A673 (cell line): Measurements from ENCODE around the gene MPZL1. TPM values are rescaled to one million over a fixed set of nuclear protein-coding genes. Genes with fewer than 3 reads are reported as not detected.
"Not testable (repeated sequence)": the region's sequence is repeated elsewhere in the genome, so short reads cannot be mapped to it uniquely, and the experiment has no call there.

Source experiments
- BruUV-seq: library from RNA; stranded (reverse); fragments of 400-500 nt; replicated peaks from 2 replicates; lab custom pipeline; 2021; lab: Mats Ljungman, UMichigan
- CTCF ChIA-PET: fragments of 300-600 bp; sonication (Branson Sonifier 250); formaldehyde crosslinking; loops from one replicate; lab custom pipeline; 2022; ENCODE audit warnings: antibody characterized with exemption; lab: Charles Lee
- POLR2A ChIA-PET: fragments of 300-600 bp; sonication (Branson Sonifier 250); formaldehyde crosslinking; loops from one replicate; lab custom pipeline; 2022; ENCODE audit warnings: antibody characterized with exemption; ENCODE audit not compliant: low non-redundant PET; lab: Charles Lee
- DNase-seq: peaks from one replicate; pipeline ENCODE4 v3.0.0-alpha.2; 2015; ENCODE audit warnings: low spot score
- H3K27ac ChIP-seq: fragments of 200-600 bp; sonication (generic); 2 replicates; pipeline ENCODE4 v1.5.1; 2016; ENCODE audit warnings: mixed run types, low read depth, mild to moderate bottlenecking, mixed read lengths, antibody characterized with exemption, low read length; ENCODE audit not compliant: poor library complexity, severe bottlenecking
- H3K27me3 ChIP-seq: fragments of 200-600 bp; sonication (generic); replicated peaks from 2 replicates; pipeline ENCODE4 v1.6.1; 2017; ENCODE audit warnings: mixed run types, low read depth, mild to moderate bottlenecking, mixed read lengths, antibody characterized with exemption, low read length; ENCODE audit not compliant: insufficient read depth, poor library complexity
- H3K36me3 ChIP-seq: fragments of 200-600 bp; sonication (generic); 2 replicates; pipeline ENCODE4 v1.6.1; 2016; ENCODE audit warnings: mixed run types, mild to moderate bottlenecking, mixed read lengths, antibody characterized with exemption, low read length; ENCODE audit not compliant: insufficient read depth, poor library complexity, severe bottlenecking
- H3K4me1 ChIP-seq: fragments of 200-600 bp; sonication (generic); 2 replicates; pipeline ENCODE4 v1.6.1; 2017; ENCODE audit warnings: mixed run types, mild to moderate bottlenecking, mixed read lengths, antibody characterized with exemption, low read length; ENCODE audit not compliant: insufficient read depth, poor library complexity, severe bottlenecking
- H3K4me3 ChIP-seq: fragments of 200-600 bp; sonication (generic); 2 replicates; pipeline ENCODE4 v1.5.1; 2016; ENCODE audit warnings: low read depth, mixed run types, mild to moderate bottlenecking, mixed read lengths, low read length; ENCODE audit not compliant: poor library complexity, severe bottlenecking
- H3K9me3 ChIP-seq: fragments of 200-600 bp; sonication (generic); 2 replicates; pipeline ENCODE4 v1.6.1; 2016; ENCODE audit warnings: mixed run types, low read depth, mild to moderate bottlenecking, mixed read lengths, antibody characterized with exemption, low read length; ENCODE audit not compliant: poor library complexity, severe bottlenecking
- EZH2 ChIP-seq: fragments of 200-600 bp; sonication (generic); IDR thresholded peaks from 2 replicates; pipeline ENCODE4 v1.6.1; 2017; ENCODE audit warnings: borderline replicate concordance, low read depth, mild to moderate bottlenecking, mixed read lengths, antibody characterized with exemption, low read length; ENCODE audit not compliant: poor library complexity, severe bottlenecking
- intact Hi-C: fragments of 100-400 bp; cut with micrococcal nuclease; formaldehyde crosslinking; loops from one replicate; pipeline ENCODE4 v1.10.0; 2022; ENCODE audit not compliant: unreplicated experiment
- total RNA-seq: library from RNA; stranded (reverse); gene quantifications from 2 replicates; pipeline ENCODE4 v1.2.3, GENCODE V29; 2021
- TF ChIP-seq, protein P1 (sequence below): fragments of 300-800, 200-600 bp; sonication (generic); conservative IDR thresholded peaks from 2 replicates; pipeline ENCODE4 v1.5.1; 2017; ENCODE audit warnings: low read depth, mild to moderate bottlenecking, antibody characterized with exemption, low read length, moderate library complexity, mixed read lengths

MPZL1 gene
- total RNA-seq, 1 experiment from 2014 or later, result 87.8 TPM

DNA sequence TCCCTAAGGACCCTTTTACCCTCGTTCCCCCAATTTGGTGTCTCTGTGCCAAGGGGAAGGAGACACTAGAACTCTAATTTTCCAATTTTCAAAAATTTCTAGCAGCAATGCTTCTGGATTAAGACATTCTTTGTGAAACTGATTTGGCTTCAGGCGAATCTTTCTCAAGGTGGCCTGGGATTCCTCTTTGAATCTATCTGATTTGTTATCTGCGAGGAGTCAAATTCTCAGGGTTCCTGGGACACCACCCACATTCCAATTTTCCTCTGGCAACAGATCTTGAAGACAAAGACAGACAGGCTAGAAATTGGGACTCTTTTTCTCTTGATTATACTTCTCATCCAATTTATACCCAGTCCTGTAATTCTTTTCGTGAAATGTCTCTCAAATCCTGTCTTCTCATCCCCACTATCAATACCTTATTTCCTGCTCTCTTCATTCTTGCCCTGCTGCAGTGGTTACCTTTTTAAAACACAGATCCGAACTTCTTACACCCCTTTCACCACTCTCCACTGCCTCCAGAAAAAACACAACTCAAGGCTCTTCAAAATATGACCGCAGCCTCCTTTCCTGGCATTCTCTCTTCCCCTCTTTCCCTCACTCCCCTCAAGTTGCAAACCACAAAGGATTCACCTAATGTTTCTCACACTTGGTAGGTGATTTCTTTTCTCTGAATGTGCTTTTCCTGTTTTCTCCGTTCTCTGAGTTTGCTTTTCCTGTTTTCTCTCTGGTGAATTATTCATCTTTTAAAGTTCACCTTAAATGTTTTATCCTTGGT is 2.7 kb upstream of the MPZL1 start:
- no peaks in the 10 kb centered on the region for H3K9me3 ChIP-seq
- no peak overlapping the region for H3K27ac ChIP-seq
- H3K4me1 ChIP-seq, result peaks cover 11% of the 10 kb centered on the region
- no peaks in the 10 kb centered on the region for H3K36me3 ChIP-seq
- intact Hi-C loops, result loop anchor here (10.0 kb wide), 2 partner anchors 216 to 1894 kb away; partner anchors contain the start of genes DCAF6, MPC2 and UCK2
- TF ChIP-seq, protein P1, sequence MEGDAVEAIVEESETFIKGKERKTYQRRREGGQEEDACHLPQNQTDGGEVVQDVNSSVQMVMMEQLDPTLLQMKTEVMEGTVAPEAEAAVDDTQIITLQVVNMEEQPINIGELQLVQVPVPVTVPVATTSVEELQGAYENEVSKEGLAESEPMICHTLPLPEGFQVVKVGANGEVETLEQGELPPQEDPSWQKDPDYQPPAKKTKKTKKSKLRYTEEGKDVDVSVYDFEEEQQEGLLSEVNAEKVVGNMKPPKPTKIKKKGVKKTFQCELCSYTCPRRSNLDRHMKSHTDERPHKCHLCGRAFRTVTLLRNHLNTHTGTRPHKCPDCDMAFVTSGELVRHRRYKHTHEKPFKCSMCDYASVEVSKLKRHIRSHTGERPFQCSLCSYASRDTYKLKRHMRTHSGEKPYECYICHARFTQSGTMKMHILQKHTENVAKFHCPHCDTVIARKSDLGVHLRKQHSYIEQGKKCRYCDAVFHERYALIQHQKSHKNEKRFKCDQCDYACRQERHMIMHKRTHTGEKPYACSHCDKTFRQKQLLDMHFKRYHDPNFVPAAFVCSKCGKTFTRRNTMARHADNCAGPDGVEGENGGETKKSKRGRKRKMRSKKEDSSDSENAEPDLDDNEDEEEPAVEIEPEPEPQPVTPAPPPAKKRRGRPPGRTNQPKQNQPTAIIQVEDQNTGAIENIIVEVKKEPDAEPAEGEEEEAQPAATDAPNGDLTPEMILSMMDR, result no peak
- no peak for TF ChIP-seq EZH2
- no peak for DNase-seq
- H3K27me3 ChIP-seq, result no peaks in the 10 kb centered on the region
- POLR2A ChIA-PET, result no interaction called here
- no peak overlapping the region for H3K4me3 ChIP-seq
- CTCF ChIA-PET, result no interaction called here
- no TSS peak for BruUV-seq

- H3K27ac ChIP-seq, CTCF ChIA-PET, DNase-seq, H3K36me3 ChIP-seq, POLR2A ChIA-PET, H3K4me3 ChIP-seq, H3K9me3 ChIP-seq, BruUV-seq, H3K27me3 ChIP-seq: not testable (repeated sequence)
- intact Hi-C loops, result loop anchor here (2.0 to 10.0 kb wide), 3 partner anchors 215 to 1895 kb away; partner anchors contain the start of genes DCAF6, MPC2 and UCK2
- H3K4me1 ChIP-seq, result peaks cover 13% of the 10 kb centered on the region
Observed at GRCh38 chr1:167719715-167720421, 1.9 kb upstream of the MPZL1 start.

DNA sequence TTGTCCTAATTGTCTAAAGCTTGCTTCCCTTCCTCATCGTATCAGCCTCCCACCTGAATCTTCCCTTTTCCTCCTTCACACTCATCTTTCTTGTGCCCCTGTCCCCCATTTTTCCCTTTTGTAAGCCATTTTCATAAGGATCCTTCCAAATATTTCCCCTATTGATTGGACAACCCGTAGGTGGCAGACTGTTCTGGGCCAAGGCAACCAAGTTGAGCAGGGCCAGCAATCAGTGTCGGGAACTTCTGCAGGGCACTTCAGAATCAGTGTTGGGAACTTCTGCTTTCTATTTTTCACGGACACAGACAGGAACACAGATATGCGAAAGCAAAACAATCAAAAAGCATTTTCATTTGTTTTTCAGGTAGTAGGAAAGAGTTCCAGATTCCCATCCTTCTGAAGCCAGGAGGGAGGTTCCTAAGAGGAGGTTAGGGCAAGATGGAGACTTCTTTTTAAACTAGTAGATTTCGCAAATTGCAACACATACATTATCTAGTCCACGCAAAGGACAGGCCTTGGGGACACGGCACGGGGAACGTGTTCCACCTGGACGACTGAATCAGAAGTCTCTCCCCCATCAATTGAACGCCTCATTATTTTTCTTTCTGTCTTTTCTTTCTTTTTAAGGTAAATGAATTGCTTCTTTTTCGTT is 691 bp upstream of the MPZL1 start:
- Histone ChIP-seq H3K27me3 (no peaks in the 10 kb centered on the region), H3K4me3 (peak overlapping the region; percentile 97), H3K36me3 (no peaks in the 10 kb centered on the region), H3K4me1 (peaks cover 13% of the 10 kb centered on the region), H3K27ac (peak overlapping the region; percentile 80), H3K9me3 (no peaks in the 10 kb centered on the region)
- ChIA-PET POLR2A (no interaction called here), CTCF (interaction anchor here (1.0 kb wide), 1 partner anchor 82 kb away, joined by 4 read pairs; no protein-coding TSS in a partner anchor)
- no peak for TF ChIP-seq EZH2
- TF ChIP-seq, protein P1, result peak; percentile 57
- TSS peak; percentile 93 for BruUV-seq
- intact Hi-C loops, result loop anchor here (2.0 kb wide), 1 partner anchor 362 kb away; no protein-coding TSS in a partner anchor
- DNase-seq, result peak; percentile 68
